HG02884 (cell line): Measurements from ENCODE around the gene ALKBH4.
A peak's percentile ranks its signal among the peaks of the same experiment; 100 is the strongest.
"Not testable (repeated sequence)": the region's sequence is repeated elsewhere in the genome, so short reads cannot be mapped to it uniquely, and the experiment has no call there.

Experiments used
- ATAC-seq: cut with Tn5 transposase; IDR thresholded peaks from one replicate; pipeline ENCODE4 v1.9.1; 2021; ENCODE audit warnings: mild to moderate bottlenecking, moderate library complexity; ENCODE audit not compliant: unreplicated experiment

ALKBH4 gene, protein sequence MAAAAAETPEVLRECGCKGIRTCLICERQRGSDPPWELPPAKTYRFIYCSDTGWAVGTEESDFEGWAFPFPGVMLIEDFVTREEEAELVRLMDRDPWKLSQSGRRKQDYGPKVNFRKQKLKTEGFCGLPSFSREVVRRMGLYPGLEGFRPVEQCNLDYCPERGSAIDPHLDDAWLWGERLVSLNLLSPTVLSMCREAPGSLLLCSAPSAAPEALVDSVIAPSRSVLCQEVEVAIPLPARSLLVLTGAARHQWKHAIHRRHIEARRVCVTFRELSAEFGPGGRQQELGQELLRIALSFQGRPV

DNA sequence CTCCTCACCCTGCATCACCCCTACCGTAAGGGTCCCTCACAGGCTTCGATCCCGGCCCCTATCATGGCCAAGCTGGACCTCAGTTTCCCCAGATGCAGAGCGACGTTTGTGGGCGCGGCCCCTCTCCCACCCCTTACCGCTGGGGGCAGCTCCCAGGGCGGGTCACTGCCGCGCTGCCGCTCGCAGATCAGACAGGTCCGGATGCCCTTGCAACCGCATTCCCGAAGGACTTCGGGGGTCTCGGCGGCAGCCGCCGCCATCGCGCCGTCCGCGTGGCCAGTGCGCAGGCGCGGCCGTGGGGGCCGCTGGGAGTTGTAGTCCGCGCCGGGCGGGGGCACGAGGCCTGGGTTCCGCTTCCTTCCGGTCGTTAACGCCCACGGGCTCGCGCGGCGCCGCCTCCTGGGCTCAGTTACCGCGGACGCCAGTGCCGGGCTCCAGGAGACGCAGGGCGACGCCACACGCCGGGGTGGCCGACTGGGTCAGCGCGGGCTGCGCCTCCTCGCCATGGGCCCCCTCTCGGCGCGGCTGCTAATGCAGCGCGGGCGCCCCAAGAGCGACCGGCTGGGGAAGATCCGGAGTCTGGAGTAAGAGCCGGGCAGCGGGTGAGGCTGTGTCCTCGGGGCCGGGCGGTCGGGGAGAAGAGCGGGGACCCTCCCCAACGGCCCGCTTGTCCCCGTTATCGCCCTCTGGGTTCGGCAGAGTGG lies at the start of gene ALKBH4, which contains the start of gene LRWD1:
TSS of gene ALKBH4 (minus strand) at position 287 of the 704 bp plus-strand sequence. CDS start at position 260, 27 bp downstream.
TSS of gene LRWD1 (plus strand) at position 408 of the 704 bp plus-strand sequence. CDS start at position 505, 97 bp downstream.
- ATAC-seq, result peak; percentile 91

DNA sequence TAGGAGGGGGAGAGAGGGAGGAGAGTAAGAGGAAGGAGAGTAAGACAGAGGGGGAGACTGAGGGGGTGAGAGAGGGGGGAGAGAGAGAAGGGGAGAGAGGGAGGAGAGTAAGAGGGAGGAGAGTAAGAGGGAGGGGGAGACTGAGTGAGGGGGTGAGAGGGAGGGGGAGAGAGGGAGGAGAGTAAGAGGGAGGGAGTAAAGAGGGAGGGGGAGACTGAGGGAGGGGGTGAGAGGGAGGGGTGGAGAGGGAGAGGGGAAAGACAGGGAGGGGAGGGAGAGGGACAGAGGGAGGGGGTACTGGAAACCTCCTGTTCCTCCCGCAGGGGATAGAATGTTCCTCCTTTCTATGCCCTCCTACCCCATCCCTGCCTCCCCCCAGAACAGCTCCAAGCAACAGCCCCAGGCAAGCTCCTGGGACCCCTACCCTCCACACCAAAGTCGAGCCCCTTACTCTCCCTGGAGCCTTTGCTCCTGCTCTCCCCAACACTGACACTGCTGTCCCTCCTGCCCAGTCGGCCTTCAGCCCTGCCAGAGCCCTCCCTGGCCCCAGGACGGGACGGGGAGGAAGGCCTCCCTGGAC lies 48.1 kb upstream of the ALKBH4 start:
- ATAC-seq, result not testable (repeated sequence)

DNA sequence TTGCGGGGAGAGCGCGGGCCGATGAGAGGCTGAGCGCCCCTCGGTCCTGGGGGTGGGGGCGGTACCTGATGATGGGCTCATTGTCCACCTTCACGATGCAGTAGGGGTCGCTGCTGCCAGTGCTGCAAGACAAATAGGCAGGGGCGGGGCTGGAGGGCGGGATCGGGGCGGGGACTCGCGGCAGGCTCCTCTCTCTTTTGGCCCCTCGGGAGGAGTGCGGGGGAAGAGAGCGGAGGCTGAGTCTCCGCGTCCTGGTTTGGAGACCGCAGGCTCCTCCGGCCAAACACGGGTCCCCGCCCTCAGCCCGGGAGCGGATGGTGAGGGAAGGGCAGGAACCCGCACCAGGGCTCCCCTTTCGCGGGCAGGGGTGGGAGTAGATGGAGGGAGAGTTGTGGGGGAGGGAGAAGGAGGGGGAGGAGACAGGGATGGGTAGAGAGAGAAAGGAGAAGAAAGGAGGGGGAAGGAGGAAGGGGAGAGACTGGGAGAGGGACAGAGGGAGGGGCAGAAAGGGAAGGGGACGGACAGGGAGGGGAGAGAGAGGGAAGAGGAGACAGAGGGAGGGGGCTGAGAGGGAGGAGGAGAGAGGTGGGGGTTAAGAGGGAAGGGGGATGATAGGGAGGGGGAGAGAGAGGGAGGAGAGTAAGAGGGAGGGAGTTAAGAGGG lies 47.3 kb upstream of the ALKBH4 start:
- peak; percentile 29 for ATAC-seq

DNA sequence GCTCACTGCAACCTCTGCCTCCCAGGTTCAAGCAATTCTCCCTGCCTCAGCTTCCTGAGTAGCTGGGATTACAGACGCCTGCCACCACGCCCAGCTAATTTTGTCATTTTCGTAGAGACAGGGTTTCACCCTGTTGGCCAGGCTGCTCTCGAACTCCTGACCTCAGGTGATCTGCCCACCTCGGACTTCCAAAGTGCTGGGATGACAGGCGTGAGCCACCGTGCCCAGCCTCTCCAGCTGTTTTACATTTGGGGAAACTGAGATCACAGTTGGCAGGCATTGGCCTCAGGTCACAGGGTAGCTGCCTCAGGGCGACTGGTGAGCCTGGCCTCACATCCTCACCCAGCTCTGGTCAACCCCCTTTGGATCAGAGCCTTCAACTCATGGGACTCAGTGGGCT lies 45.9 kb upstream of the ALKBH4 start:
- not testable (repeated sequence) for ATAC-seq

DNA sequence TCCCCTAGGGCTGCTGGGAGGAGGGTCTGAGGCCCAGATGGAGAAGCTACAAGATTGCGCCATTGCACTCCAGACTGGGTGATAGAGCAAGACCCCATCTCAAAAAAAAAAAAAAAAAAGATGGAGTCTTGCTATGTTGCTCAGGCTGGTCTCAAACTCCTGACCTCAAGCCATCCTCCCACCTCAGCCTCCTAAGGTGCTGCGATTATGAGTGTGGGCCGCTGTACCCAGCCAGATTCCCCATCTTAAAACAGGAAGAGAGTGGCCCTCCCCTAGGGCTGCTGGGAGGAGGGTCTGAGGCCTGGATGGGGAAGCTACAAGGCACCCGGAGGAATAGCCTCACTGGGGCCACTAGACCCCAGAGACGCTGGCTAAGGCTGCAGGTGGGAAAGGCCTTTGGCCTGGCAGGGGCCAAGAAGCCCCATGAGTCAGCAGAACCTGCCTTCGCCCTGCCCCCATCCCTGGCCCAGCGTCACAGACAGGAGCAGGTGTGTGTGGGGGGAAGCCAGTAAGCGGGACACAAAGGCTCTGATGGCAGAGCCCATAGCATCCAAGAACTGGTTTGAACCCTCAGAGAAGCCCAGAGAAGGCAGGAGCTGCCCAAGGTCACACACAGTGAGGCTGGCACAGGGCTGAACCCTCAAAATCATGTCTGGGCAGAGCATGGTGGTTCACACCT lies 42.9 kb upstream of the ALKBH4 start:
- not testable (repeated sequence) for ATAC-seq

DNA sequence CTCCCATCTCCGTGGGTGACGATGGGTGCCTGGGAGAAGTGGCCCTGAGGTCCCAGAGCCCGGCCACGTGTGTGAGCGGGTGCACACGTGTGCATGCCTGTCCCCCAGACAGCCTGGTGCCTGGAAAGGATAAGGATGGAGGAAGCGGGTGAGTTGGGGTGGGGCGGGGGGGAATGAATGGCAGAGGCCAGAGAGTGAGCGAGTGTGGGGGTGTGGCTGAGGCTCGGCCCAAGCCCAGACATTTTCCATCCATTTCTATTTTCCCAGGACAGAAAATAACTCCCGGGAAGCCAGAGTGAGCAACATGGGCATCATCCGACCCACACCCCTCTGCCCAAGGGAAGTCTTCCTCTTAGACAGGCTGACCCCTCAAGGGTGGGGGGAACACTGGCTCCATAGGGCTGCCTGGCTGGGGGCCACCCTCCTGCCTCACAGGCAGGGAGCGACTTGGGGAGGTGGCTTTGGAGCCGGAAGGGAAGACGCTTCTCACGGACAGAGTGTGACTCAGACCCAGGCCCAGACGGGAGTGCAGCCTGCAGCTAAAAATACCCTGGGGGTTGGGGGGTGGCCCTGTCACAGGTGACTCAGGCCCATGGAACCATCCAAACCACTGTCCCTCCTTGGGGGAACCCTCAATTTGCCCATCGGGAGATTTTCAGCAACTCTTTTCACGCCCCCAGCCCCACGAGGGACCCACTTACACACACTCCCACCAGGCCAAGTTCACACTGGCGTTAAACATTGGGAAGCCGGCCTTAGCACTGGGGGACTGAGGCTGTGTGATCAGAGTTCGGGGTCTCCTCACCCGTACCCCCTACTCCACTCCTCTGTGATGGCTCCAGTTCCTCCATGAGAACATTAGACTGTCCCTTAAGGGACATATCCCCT lies 40.9 kb upstream of the ALKBH4 start:
- ATAC-seq, result not testable (repeated sequence)

DNA sequence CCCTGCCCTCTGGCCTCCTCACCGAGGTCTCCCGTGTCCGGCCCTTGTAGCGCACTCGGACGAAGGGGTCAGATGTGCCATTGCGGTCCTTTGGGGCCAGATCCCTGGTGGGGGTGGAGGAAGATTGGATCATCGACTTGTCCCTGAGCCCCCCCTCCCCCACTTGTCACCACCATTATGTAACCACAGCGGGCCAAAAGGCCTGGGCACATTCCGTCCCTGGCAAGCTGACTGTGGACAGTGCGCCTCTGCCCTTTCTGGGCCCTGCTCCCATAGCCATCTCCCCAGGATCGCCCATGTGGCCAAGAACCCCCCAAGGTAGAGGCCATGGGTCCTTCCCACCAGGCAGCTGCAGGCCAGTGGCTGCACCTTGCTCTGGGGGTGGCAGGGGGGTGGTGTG lies 38.5 kb upstream of the ALKBH4 start:
- not testable (repeated sequence) for ATAC-seq

DNA sequence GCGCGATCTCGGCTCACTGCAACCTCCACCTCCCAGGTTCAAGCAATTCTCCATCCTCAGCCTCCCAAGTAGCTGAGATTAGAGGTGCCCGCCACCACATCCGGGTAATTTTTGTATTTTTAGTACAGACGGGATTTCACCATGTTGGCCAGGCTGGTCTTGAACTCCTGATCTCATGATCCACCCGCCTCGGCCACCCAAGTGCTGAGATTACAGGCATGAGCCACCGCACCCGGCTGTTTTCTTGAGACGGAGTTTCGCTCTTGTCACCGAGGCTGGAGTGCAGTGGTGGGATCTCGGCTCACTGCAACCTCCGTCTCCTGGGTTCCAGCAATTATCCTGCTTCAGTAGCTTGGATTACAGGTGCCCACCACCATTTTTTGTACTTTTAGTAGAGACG lies 33.7 kb upstream of the ALKBH4 start:
- ATAC-seq, result not testable (repeated sequence)

DNA sequence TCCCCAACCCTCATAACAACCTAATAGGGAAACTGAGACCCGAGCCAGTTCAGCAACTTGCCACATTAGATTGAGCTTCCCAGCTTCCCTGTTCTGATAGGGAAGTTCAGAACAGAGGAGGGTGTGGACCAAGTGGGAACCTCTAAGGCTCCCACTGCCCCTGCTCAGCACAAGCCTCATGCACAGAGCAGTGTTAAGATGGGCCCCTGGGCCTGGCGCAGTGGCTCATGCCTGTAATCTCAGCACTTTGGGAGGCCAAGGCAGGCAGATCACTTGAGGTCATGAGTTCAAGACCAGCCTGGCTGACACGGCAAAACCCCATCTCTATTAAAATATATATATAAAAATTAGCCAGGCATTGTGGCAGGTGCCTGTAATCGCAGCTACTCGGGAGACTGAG lies 32.6 kb upstream of the ALKBH4 start:
- not testable (repeated sequence) for ATAC-seq

DNA sequence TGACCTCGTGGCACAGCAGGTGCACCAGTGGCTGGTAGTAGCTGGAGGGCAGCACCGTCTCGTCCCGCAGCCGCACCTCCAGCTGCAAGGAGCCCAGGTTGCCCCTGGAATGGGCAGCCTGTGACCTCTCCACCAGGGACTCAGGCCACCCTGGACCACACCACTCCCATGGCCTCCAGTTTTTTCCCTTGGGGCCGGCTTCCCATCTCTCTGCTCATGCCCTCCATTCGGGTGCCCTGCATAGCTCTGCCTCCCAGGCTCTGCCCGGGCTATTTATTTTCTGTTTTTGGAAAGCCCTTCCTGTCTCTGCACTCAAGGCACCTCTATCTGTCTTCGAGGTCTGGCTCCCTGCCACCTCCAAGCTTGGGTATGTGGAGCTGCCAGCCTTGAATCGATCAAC lies 32.2 kb upstream of the ALKBH4 start:
- not testable (repeated sequence) for ATAC-seq

DNA sequence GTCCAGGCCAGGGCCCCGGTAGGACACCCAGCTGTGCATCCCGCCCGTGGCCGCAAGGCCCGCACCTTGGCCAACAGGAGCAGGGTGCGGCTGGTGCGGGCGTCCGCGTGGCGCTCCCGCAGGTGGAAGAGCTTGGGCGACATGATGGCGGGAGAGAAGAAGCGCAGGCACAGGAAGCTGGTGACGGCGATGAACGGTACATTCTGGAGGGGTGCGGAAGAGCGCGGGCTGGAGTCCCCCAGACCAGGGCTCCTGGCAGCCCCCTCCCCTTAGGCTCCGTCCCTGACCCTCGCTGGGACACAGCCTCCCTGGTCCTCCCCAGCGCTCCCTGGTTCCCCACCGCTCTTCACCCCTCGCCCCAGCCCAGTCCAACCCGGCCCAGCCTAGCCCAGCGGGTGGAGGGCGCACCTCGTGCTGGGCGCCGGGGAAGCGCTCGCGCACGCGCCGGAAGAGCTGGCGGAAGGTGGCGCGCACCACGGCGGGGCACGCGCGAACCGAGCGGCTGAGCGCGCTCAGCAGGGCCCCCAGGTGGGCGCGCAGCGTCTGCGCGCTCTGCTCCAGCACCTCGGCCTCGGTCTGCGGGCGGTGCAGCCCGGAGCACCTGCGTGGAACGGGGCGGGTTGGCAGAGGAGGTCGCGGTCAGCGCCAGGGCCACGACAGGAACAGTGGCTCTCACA lies 29.9 kb upstream of the ALKBH4 start:
- ATAC-seq, result peak; percentile 59

DNA sequence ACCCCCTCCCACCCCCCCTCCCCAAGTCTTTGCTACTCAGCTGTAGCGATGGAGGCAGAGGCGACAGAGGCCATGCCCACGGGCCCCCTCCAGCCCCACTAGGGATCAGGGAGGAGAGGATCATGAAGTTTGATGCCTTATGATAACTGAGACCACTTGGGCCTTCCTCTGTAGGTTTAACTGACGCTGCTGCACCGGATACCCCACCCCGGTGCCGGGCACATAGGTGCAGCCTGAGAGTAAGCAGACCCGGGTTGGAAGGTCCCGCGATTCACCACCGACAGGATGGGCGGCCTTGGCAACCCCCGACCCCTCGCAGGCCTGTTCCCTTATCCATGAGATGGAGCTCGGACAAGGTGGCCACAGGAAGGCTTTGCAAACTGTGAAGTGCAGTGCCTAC lies 29.4 kb upstream of the ALKBH4 start:
- ATAC-seq, result not testable (repeated sequence)

DNA sequence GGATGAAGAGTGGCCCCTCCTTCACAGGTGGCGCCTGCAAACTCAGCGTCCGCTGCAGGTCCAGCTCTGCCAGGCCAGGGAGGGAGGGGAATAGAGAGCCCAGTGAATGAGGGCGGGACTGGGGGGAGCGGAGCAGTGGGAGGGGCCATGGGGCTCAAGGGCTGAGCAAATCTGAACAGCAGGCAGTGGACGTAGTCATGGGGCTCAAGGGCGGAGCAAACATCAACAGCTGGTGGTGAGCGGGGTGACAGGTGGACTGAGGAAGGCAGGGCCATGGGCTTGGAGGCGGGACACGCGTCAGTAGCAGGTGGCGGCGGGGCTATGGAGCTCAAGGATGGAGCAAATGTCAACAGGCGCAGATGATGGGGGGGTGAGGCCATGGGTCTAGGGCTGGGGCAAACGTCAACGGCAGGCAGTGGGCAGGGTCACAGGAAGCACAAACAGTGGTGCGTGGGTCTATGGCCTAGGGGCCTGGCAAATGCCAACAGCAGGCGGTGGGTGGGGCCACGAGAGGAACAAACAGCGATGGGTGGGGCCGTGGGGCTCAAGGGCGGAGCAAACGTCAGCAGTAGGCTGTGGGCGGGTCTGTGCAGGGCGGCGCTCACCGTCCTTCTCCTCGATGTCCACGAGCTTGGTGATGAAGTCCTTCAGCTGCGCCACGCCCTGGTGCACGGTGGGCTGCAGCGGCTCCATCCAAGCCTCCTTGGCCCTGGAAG lies 28.7 kb upstream of the ALKBH4 start:
- peak; percentile 39 for ATAC-seq

DNA sequence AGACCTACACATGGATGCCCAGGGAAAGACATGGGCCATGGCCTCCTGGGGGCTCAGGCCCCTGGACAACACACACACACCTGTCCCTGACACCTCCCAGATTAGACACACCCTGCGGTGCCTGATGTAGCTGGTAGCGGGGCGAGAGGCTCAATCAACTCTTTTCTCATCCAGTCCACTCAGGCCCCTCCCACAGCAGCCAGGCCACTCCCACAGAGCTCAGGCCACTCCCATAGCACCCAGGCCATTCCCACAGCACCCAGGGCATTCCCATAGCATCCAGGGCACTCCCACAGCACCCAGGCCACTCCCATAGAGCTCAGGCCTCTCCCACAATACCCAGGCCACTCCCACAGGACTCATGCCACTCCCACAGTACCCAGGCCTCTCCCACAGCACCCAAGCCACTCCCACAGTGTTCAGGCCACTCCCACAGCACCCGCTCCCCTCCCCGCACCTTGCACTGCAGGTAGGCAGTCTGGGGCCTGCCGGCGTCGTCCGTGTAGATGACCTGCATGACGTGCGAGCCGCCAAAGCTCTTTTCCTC lies 25.9 kb upstream of the ALKBH4 start:
- peak; percentile 40 for ATAC-seq

DNA sequence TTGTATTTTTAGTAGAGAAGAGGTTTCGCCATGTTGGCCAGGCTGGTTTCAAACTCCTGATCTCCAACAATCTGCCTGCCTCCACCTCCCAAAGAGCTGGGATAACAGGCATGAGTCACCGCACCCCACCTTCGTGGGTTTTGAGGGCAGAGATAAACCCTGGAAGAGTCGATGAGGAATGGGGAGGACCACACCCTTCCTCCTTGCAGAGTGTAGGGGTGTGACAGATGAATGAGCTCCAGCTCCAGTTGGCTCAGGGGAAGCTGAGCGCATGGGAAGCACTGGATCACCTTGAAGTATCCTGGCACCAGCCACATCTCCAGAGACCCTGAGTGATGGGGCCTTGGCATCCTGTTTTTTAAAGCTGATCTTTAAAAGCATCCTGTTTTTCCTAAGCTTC lies 19.7 kb upstream of the ALKBH4 start:
- not testable (repeated sequence) for ATAC-seq

DNA sequence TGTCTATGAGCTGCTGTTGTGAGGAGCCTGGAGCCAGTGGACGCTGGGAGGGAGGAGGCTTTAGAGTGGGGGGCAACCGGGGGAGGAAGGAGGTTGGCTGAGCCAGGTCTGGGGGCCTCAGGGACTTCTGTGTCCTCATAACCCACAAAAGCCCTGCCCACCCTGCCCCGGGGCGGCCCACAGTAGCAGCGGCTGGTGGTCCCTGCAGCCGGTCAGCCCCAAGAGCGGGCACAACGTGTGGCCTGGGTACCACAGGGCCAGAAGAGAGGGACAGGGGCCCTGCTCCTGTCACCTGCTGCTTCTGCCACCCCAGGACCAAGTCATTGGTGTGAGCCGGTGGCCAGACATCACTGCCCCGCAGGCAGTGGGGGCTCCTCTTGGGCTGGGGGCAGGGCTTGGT lies 17.3 kb upstream of the ALKBH4 start:
- ATAC-seq, result not testable (repeated sequence)

DNA sequence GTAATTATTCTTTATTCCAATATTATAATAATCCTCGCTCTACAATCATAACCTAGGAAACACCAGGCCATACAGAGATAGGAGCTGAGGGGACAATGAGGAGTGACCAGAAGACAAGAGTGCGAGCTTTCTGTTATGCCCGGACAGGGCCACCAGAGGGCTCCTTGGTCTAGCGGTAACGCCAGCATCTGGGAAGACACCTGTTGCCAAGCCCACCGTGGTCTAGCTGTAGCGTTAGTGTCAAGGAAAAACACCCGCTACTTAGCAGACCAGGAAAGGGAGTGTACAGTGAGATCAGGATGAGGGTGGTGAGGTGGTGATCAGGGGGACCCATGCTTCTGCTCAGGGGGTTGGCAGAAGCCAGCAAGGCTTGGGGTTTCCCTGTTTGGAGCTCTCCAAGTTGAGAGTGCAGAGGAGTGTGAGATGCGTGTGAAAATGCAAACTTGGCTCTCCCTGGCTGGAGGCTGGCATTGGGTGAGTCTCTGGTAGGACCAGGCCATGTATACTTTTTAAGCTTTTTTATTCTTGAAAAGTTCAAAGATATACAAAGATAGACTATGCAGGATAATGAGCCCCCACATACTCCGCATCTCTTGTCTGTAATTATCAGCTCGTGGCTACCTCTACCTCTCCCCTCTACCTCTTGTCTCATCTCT lies 15.4 kb upstream of the ALKBH4 start:
- not testable (repeated sequence) for ATAC-seq

DNA sequence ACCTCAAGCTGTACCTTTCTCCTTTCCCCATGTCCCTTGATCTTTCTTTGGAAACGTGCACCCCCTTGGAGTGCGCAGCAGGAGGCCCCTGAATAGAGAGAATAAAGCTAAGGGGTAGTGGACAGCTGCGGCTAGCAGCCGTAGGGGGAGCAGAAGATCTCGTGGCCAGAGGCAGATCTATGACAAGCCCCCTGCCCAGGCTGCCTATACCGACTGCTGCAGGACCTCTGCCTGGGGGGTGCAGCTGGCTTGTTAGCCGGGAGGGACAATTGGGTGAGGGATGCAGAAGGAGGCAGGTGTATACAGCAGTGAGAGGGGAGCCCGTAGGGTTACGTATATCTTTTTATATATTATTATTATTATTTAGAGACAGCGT lies 14.5 kb upstream of the ALKBH4 start:
- ATAC-seq, result peak; percentile 24
